GM12801 (cell line): ENCODE data around the gene GALR3.

Source experiments
- TF ChIP-seq, protein P1 (sequence below): IDR thresholded peaks from one replicate; pipeline ENCODE4 v1.5.1; 2011; ENCODE audit warnings: control low read depth; ENCODE audit not compliant: insufficient read length; ENCODE audit errors: extremely low read depth

GALR3 gene

GRCh38 chr22:37801946-37802309, 21.3 kb upstream of the GALR3 start:
- TF ChIP-seq, protein P1, sequence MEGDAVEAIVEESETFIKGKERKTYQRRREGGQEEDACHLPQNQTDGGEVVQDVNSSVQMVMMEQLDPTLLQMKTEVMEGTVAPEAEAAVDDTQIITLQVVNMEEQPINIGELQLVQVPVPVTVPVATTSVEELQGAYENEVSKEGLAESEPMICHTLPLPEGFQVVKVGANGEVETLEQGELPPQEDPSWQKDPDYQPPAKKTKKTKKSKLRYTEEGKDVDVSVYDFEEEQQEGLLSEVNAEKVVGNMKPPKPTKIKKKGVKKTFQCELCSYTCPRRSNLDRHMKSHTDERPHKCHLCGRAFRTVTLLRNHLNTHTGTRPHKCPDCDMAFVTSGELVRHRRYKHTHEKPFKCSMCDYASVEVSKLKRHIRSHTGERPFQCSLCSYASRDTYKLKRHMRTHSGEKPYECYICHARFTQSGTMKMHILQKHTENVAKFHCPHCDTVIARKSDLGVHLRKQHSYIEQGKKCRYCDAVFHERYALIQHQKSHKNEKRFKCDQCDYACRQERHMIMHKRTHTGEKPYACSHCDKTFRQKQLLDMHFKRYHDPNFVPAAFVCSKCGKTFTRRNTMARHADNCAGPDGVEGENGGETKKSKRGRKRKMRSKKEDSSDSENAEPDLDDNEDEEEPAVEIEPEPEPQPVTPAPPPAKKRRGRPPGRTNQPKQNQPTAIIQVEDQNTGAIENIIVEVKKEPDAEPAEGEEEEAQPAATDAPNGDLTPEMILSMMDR = no peak

DNA sequence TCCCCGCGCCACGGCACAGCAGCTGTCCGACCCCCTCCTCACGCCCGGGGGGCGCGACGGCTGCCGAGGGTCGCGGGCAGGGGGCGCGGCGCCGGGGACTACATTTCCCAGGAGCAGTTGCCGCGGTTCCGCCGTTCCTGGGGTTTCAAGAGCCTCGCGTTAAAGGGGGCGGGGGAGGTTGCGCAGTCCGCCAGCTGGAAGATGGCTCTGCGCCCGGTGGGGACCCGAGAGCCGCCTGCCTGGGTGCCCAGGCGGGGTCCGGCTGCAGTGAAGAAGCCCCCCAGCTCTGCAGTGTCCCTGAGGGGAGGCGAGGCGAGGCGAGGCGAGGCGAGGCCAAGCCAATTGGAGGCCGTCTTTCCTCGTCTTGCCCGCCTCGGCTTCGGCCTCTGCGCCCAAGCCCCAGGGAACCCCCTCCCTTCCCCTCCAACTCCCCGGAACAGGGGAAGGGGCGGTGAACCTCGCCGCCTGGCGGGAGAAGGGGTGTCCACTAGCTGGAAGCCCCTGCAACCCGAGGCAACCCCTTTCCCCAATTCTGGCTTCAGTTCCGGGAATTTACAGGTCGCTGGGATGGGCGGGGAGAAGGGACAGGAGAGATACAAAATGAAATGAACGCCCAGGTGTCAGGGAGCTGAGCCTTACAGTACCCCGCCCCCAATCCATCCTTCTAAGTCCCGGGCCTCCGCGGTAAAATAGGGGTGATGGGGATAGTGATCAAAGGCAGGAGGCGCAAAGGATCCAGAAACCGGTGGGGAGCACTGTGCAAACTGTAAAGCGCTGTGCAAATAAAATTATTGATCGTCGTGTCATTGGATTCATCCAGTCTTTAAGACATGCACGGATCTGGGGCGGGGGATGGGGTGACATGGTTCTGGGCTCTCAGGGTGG, 20.6 kb upstream of the GALR3 start:
- TF ChIP-seq, protein P1 = no peak

GRCh38 chr22:37803195-37803638, 20.0 kb upstream of the GALR3 start:
- TF ChIP-seq, protein P1 = no peak

GRCh38 chr22:37803639-37804351, 19.4 kb upstream of the GALR3 start:
- TF ChIP-seq, protein P1 = no peak

GRCh38 chr22:37804352-37804880, 18.8 kb upstream of the GALR3 start:
- TF ChIP-seq, protein P1 = no peak

- TF ChIP-seq, protein P1 = no peak
Measured at GRCh38 chr22:37804881-37805809, 18.0 kb upstream of the GALR3 start.
